GM12878 (cell line): ENCODE results near the gene GUCA2A. TPM values are rescaled to one million over a fixed set of nuclear protein-coding genes. Genes with fewer than 3 reads are reported as not detected.

Source experiments
- ATAC-seq: fragments of 200-7000 bp; cut with Tn5 transposase; 3 replicates; pipeline ENCODE4 v1.9.1; 2020; ENCODE audit warnings: mild to moderate bottlenecking, moderate library complexity
- BruUV-seq: library from RNA; stranded (reverse); fragments of 400-500 nt; replicated peaks from 2 replicates; lab custom pipeline; 2021; lab: Mats Ljungman, UMichigan
- CTCF ChIA-PET: fragments of 300-600 bp; sonication (Branson Sonifier 250); formaldehyde crosslinking; extraction: SDS; loops from one replicate; lab custom pipeline; 2021; ENCODE audit warnings: inconsistent platforms; lab: Yijun Ruan, JAX
- POLR2A ChIA-PET: fragments of 350-600 bp; formaldehyde crosslinking; extraction: SDS; loops from one replicate; lab custom pipeline; 2021; ENCODE audit warnings: inconsistent platforms; lab: Charles Lee
- RAD21 ChIA-PET: fragments of 300-600 bp; sonication (Branson Sonifier 250); formaldehyde crosslinking; loops from one replicate; lab custom pipeline; 2023; ENCODE audit warnings: antibody characterized with exemption; ENCODE audit not compliant: unreplicated experiment; lab: Charles Lee
- SMC1A ChIA-PET: fragments of 300-600 bp; sonication (Branson Sonifier 250); formaldehyde crosslinking; loops from one replicate; lab custom pipeline; 2023; ENCODE audit not compliant: unreplicated experiment, uncharacterized antibody; lab: Charles Lee
- DNase-seq: peaks from one replicate; pipeline ENCODE4 v3.0.0-alpha.2; 2011; ENCODE audit warnings: low read depth, low spot score
- FAIRE-seq: peaks from 3 replicates; lab custom pipeline; 2011; peaks lifted over from hg19 to GRCh38; lab: Jason Lieb, UNC
- H2AFZ ChIP-seq: 2 replicates; pipeline ENCODE4 v1.6.0; 2011; ENCODE audit warnings: low read depth, low read length, control low read depth; ENCODE audit not compliant: control insufficient read depth
- H3K27ac ChIP-seq: 2 replicates; pipeline ENCODE4 v1.5.1; 2011; ENCODE audit warnings: control low read depth; ENCODE audit not compliant: control insufficient read depth, insufficient read depth
- H3K27me3 ChIP-seq, 2 experiments: replicated peaks in 1 of 2; 2 replicates each; pipeline versions ENCODE4 v1.6.0 to v1.6.1; 2011; ENCODE audit warnings: low read length in 1 of 2; ENCODE audit not compliant: control insufficient read depth in 2 of 2, insufficient read depth in 2 of 2
- H3K36me3 ChIP-seq, 2 experiments: 2 replicates each; pipeline ENCODE4 v1.5.1; 2011; ENCODE audit warnings: low read length in 1 of 2; ENCODE audit not compliant: control insufficient read depth in 2 of 2, insufficient read depth in 2 of 2
- H3K4me1 ChIP-seq: 2 replicates; pipeline ENCODE4 v1.6.1; 2011; ENCODE audit warnings: mild to moderate bottlenecking, low read length, moderate library complexity, mixed read lengths; ENCODE audit not compliant: control insufficient read depth, insufficient read depth
- H3K4me2 ChIP-seq: 2 replicates; pipeline ENCODE4 v1.6.0; 2011; ENCODE audit warnings: control low read depth; ENCODE audit not compliant: control insufficient read depth, insufficient read depth
- H3K4me3 ChIP-seq: fragments of 200-600 bp; sonication (generic); 2 replicates; pipeline ENCODE4 v1.5.1; 2016
- H3K79me2 ChIP-seq: 2 replicates; pipeline ENCODE4 v1.6.0; 2011; ENCODE audit warnings: low read length; ENCODE audit not compliant: control insufficient read depth, insufficient read depth
- H3K9ac ChIP-seq: 2 replicates; pipeline ENCODE4 v1.8.0; 2011; ENCODE audit warnings: low read length, control low read depth, mixed read lengths; ENCODE audit not compliant: control insufficient read depth, insufficient read depth
- H3K9me3 ChIP-seq: replicated peaks from 3 replicates; pipeline ENCODE4 v1.5.1; 2011; ENCODE audit warnings: mild to moderate bottlenecking, low read length; ENCODE audit not compliant: control insufficient read depth, insufficient read depth
- H4K20me1 ChIP-seq: 2 replicates; pipeline ENCODE4 v1.6.0; 2011; ENCODE audit not compliant: control insufficient read depth, insufficient read depth
- CEBPB ChIP-seq, 2 experiments: fragments of 150-350 bp in 1 of 2; IDR thresholded peaks; 2 replicates each; pipeline ENCODE4 v1.6.1; 2012 to 2014; ENCODE audit warnings: low read depth in 2 of 2, low read length in 2 of 2, borderline replicate concordance in 1 of 2, inconsistent platforms in 1 of 2
- DPF2 ChIP-seq: fragments of 450-650 bp; IDR thresholded peaks from 2 replicates; pipeline ENCODE4 v1.6.1; 2017; ENCODE audit warnings: mild to moderate bottlenecking
- E2F4 ChIP-seq: IDR thresholded peaks from 2 replicates; pipeline ENCODE4 v1.6.1; 2012; ENCODE audit warnings: low read depth, low read length, improper control_type of control experiment
- EZH2 ChIP-seq: IDR thresholded peaks from 2 replicates; pipeline ENCODE4 v1.6.1; 2012; ENCODE audit warnings: low read depth, mild to moderate bottlenecking, control low read depth, inconsistent platforms, low read length, borderline replicate concordance; ENCODE audit not compliant: control insufficient read depth
- FOS ChIP-seq: IDR thresholded peaks from 3 replicates; pipeline ENCODE4 v1.6.1; 2011; ENCODE audit warnings: borderline replicate concordance; ENCODE audit not compliant: insufficient read length; ENCODE audit errors: extremely low read depth
- HCFC1 ChIP-seq: fragments of 150-350 bp; IDR thresholded peaks from 2 replicates; pipeline ENCODE4 v1.6.1; 2014; ENCODE audit warnings: low read length
- MEF2B ChIP-seq: fragments of 450-650 bp; IDR thresholded peaks from 2 replicates; pipeline ENCODE4 v1.6.1; 2018; ENCODE audit warnings: mild to moderate bottlenecking, moderate library complexity; ENCODE audit not compliant: partially characterized antibody, poor library complexity, severe bottlenecking
- RAD51 ChIP-seq: fragments of 450-650 bp; IDR thresholded peaks from 2 replicates; pipeline ENCODE4 v1.6.1; 2016; ENCODE audit warnings: moderate library complexity, mild to moderate bottlenecking, inconsistent platforms
- RUNX3 ChIP-seq: IDR thresholded peaks from 2 replicates; pipeline ENCODE4 v1.6.1; 2012; ENCODE audit warnings: low read length, inconsistent platforms
- YY1 ChIP-seq: IDR thresholded peaks from 2 replicates; pipeline ENCODE4 v1.6.1; 2011; ENCODE audit warnings: low read depth, mild to moderate bottlenecking, low read length
- ZBTB33 ChIP-seq: fragments of 450-650 bp; IDR thresholded peaks from 2 replicates; pipeline ENCODE4 v1.6.1; 2017; ENCODE audit warnings: mild to moderate bottlenecking
- WGBS: methylation state at CpG from one replicate; pipeline ENCODE4 v1.1.6; 2016; ENCODE audit warnings: low lambda C conversion rate; ENCODE audit not compliant: insufficient replicate concordance, insufficient coverage; ENCODE audit errors: missing lambda C conversion rate; 5-methylcytosine and 5-hydroxymethylcytosine counted together
- in situ Hi-C: fragments of 300-500 bp; cut with MboI; formaldehyde crosslinking; loops from 9 replicates; pipeline ENCODE4 v1.14.3; 2018; ENCODE audit warnings: mixed read lengths
- intact Hi-C: fragments of 100-400 bp; cut with micrococcal nuclease; formaldehyde crosslinking; loops from one replicate; pipeline ENCODE4 v1.14.2; 2022; ENCODE audit not compliant: unreplicated experiment
- polyA plus RNA-seq, 11 experiments: library from polyadenylated mRNA; depleted of rRNA in 4 of 11; unstranded in 6 of 11; stranded (reverse) in 5 of 11; fragments of >200 nt; fragmentation: Nextera tagmentation in 4 of 11; fragmentation: Illumina TruSeq in 1 of 11; extraction: Ambion mirVana in 4 of 11; extraction: Trizol in 1 of 11; gene quantifications; 1 replicate in 1 of 11; 2 replicates in 10 of 11; pipeline versions ENCODE4 v1.2.1 to v1.2.3, GENCODE V29; 2011 to 2016; ENCODE audit warnings: inconsistent platforms in 2 of 11, missing spikeins in 2 of 11, low read depth in 1 of 11
- total RNA-seq, 4 experiments: library from RNA; depleted of rRNA in 3 of 4; stranded (reverse); fragments of >200 nt in 3 of 4; fragmentation: Illumina TruSeq in 1 of 4; extraction: Trizol in 1 of 4; gene quantifications; 2 replicates each; pipeline versions ENCODE4 v1.2.1 to v1.2.3, GENCODE V29; 2013 to 2021

The GUCA2A gene
- total and polyA plus RNA-seq, 10 of the 15 experiments (the other 5 are each of a cell fraction or from before 2014, with no cell fraction given) = not detected

- TF ChIP-seq RAD51 (no peak), ZBTB33 (no peak), YY1 (no peak), FOS (no peak), CEBPB (IDR thresholded peaks at IDR 0.05; ENCODE audit: borderline replicate concordance in 1 of 2, low read depth in 2 of 2, low read length in 2 of 2) (no peak), HCFC1 (no peak), MEF2B (no peak), E2F4 (no peak), EZH2 (no peak), DPF2 (no peak), RUNX3 (no peak)
- in situ Hi-C loops = no loop called here
These were observed 31.2 kb downstream of the GUCA2A start for GRCh38 chr1:42133390-42133789.

More at GRCh38 chr1:42133390-42133789, 31.2 kb downstream of the GUCA2A start:
- Histone ChIP-seq H4K20me1 (no peaks in the 10 kb centered on the region), H2AFZ (no peak overlapping the region), H3K4me2 (no peak overlapping the region), H3K27ac (no peak overlapping the region), H3K36me3 (no peaks in the 10 kb centered on the region), H3K4me1 (no peaks in the 10 kb centered on the region), H3K27me3 (no peaks in the 10 kb centered on the region; a peak in 1 of 4 replicates), H3K9me3 (no peaks in the 10 kb centered on the region), H3K79me2 (no peaks in the 10 kb centered on the region), H3K4me3 (no peak overlapping the region), H3K9ac (no peak overlapping the region)
- ATAC-seq (no peak), FAIRE-seq (no peak), DNase-seq (no peak)
- POLR2A ChIA-PET = no interaction called here
- no TSS peak for BruUV-seq
- CTCF ChIA-PET = interaction anchor here (2.2 kb wide), 1 partner anchor 15 kb away, joined by 8 read pairs; no protein-coding TSS in a partner anchor
- 54% methylated on average over 5 of the region's 5 CpGs for WGBS
- intact Hi-C loops = no loop called here
- RAD21 ChIA-PET = no interaction called here
- SMC1A ChIA-PET = no interaction called here
